K562 (cell line): ENCODE data around the gene SLC28A3. TPM values are rescaled to one million over a fixed set of nuclear protein-coding genes. Genes with fewer than 3 reads are reported as not detected.

ENCODE experiments used
- ATAC-seq: fragments of 200-7000 bp; cut with Tn5 transposase; 3 replicates; pipeline ENCODE4 v1.9.1; 2020; ENCODE audit warnings: moderate library complexity
- BruUV-seq: library from RNA; stranded (reverse); fragments of 400-500 nt; replicated peaks from 2 replicates; lab custom pipeline; 2021; lab: Mats Ljungman, UMichigan
- CTCF ChIA-PET: fragments of 300-600 bp; formaldehyde crosslinking; extraction: SDS; loops from one replicate; lab custom pipeline; 2021; ENCODE audit warnings: low intra/inter-chr PET ratio; lab: Yijun Ruan, JAX
- POLR2A ChIA-PET: fragments of 300-600, 350-650 bp; sonication (Branson Sonifier 250); formaldehyde crosslinking; extraction: SDS; loops from one replicate; lab custom pipeline; 2021; ENCODE audit warnings: antibody characterized with exemption, inconsistent platforms; lab: Yijun Ruan, JAX
- DNase-seq, 4 experiments: peaks; one replicate each; pipeline versions ENCODE4 v3.0.0 to v3.0.0-alpha.2; 2011 to 2018; ENCODE audit warnings: low spot score in 3 of 4, mixed read lengths in 3 of 4; ENCODE audit errors: extremely low read depth in 1 of 4
- FAIRE-seq: peaks from 2 replicates; lab custom pipeline; 2011; peaks lifted over from hg19 to GRCh38; lab: Jason Lieb, UNC
- H2AFZ ChIP-seq: 2 replicates; pipeline ENCODE4 v1.6.0; 2011; ENCODE audit warnings: low read depth, low read length, control low read depth, inconsistent platforms
- H3K27ac ChIP-seq: fragments of 200-600 bp; 3 replicates; pipeline ENCODE4 v1.8.0; 2011; ENCODE audit warnings: low read depth, mild to moderate bottlenecking, control low read depth, inconsistent platforms, low read length, moderate library complexity, mixed read lengths; ENCODE audit errors: extremely low read depth
- H3K27me3 ChIP-seq, 2 experiments: fragments of 300-600 bp in 1 of 2; 2 replicates in 1 of 2; 3 replicates in 1 of 2; pipeline versions ENCODE4 v1.6.0 to v1.8.0; 2011; ENCODE audit warnings: inconsistent platforms in 2 of 2, low read length in 2 of 2, mild to moderate bottlenecking in 1 of 2, mixed read lengths in 1 of 2, moderate library complexity in 1 of 2; ENCODE audit not compliant: control insufficient read depth in 2 of 2, insufficient read depth in 2 of 2
- H3K36me3 ChIP-seq: fragments of 300-600 bp; 3 replicates; pipeline ENCODE4 v1.8.0; 2011; ENCODE audit warnings: mild to moderate bottlenecking, low read length, inconsistent platforms; ENCODE audit not compliant: control insufficient read depth, insufficient read depth
- H3K4me1 ChIP-seq, 2 experiments: fragments of 200-600 bp in 1 of 2; replicated peaks in 1 of 2; 2 replicates in 1 of 2; 3 replicates in 1 of 2; pipeline versions ENCODE4 v1.5.1 to v1.8.0; 2011; ENCODE audit warnings: inconsistent platforms in 2 of 2, low read length in 2 of 2, mild to moderate bottlenecking in 1 of 2, mixed read lengths in 1 of 2, moderate library complexity in 1 of 2; ENCODE audit not compliant: control insufficient read depth in 2 of 2, insufficient read depth in 2 of 2
- H3K4me2 ChIP-seq: 2 replicates; pipeline ENCODE4 v1.6.1; 2011; ENCODE audit warnings: low read length, control low read depth, inconsistent platforms, mixed read lengths; ENCODE audit not compliant: insufficient read depth
- H3K4me3 ChIP-seq: fragments of 200-600 bp; sonication (generic), shearing (Covaris generic); 2 replicates; pipeline ENCODE4 v1.5.1; 2016; ENCODE audit warnings: control low read depth, inconsistent platforms
- H3K79me2 ChIP-seq: fragments of 200-600 bp; 3 replicates; pipeline ENCODE4 v1.8.0; 2011; ENCODE audit warnings: low read length, inconsistent platforms; ENCODE audit not compliant: control insufficient read depth, insufficient read depth
- H3K9ac ChIP-seq, 2 experiments: 2 replicates each; pipeline versions ENCODE4 v1.6.0 to v1.6.1; 2011; ENCODE audit warnings: low read depth in 2 of 2, low read length in 2 of 2, control low read depth in 1 of 2, inconsistent platforms in 1 of 2, mild to moderate bottlenecking in 1 of 2, mixed read lengths in 1 of 2; ENCODE audit not compliant: insufficient read depth in 1 of 2
- H3K9me1 ChIP-seq: one replicate; pipeline ENCODE4 v1.6.0; 2011; ENCODE audit warnings: inconsistent platforms, mild to moderate bottlenecking, low read length, moderate library complexity; ENCODE audit not compliant: control insufficient read depth, insufficient read depth
- H3K9me3 ChIP-seq: replicated peaks from 2 replicates; pipeline ENCODE4 v1.5.1; 2011; ENCODE audit warnings: low read depth, low read length, inconsistent platforms; ENCODE audit not compliant: control insufficient read depth, insufficient read depth
- H4K20me1 ChIP-seq: replicated peaks from 2 replicates; pipeline ENCODE4 v1.6.1; 2011; ENCODE audit warnings: low read length, inconsistent platforms, mixed read lengths; ENCODE audit not compliant: control insufficient read depth, insufficient read depth
- CBX3 ChIP-seq, 2 experiments: IDR thresholded peaks; 1 replicate in 1 of 2; 2 replicates in 1 of 2; pipeline ENCODE4 v1.6.1; 2012; ENCODE audit warnings: inconsistent platforms in 2 of 2, low read length in 2 of 2, borderline replicate concordance in 1 of 2, control low read depth in 1 of 2
- FOXJ2 ChIP-seq: fragments of 200-800 bp; sonication (Bioruptor generic); IDR thresholded peaks from 2 replicates; pipeline ENCODE4 v1.6.1; 2016; ENCODE audit warnings: missing genetic modification characterization, missing compliant biosample characterization
- NR2F6 ChIP-seq: fragments of 450-650 bp; formaldehyde crosslinking; IDR thresholded peaks from 2 replicates; pipeline ENCODE4 v1.4.0; 2020; ENCODE audit warnings: mild to moderate bottlenecking
- PTTG1 ChIP-seq: fragments of 450-650 bp; IDR thresholded peaks from 2 replicates; pipeline ENCODE4 v1.6.1; 2016; ENCODE audit warnings: low read depth, mild to moderate bottlenecking, missing genetic modification characterization, missing compliant biosample characterization
- RBM15 ChIP-seq: fragments of 200-400 bp; formaldehyde crosslinking; IDR thresholded peaks from 2 replicates; pipeline ENCODE4 v1.6.1; 2018; ENCODE audit warnings: mild to moderate bottlenecking, low read length, moderate library complexity; ENCODE audit not compliant: insufficient read depth
- SIN3A ChIP-seq, 2 experiments: fragments of 150-350 bp in 1 of 2; IDR thresholded peaks; 2 replicates each; pipeline ENCODE4 v1.6.1; 2011 to 2016; ENCODE audit warnings: borderline replicate concordance in 2 of 2, low read depth in 2 of 2, low read length in 2 of 2, mild to moderate bottlenecking in 2 of 2, moderate library complexity in 2 of 2; ENCODE audit not compliant: control insufficient read depth in 1 of 2
- TRIM28 ChIP-seq: fragments of 450-650 bp; IDR thresholded peaks from 2 replicates; pipeline ENCODE4 v1.6.1; 2017
- ZBTB1 ChIP-seq: sonication (generic); formaldehyde crosslinking; IDR thresholded peaks from 2 replicates; pipeline ENCODE4 v1.8.1; 2023; ENCODE audit warnings: missing genetic modification reagents, low read depth, mild to moderate bottlenecking, borderline replicate concordance
- ZBTB7A ChIP-seq: IDR thresholded peaks from 2 replicates; pipeline ENCODE4 v1.6.1; 2011; ENCODE audit warnings: low read depth, mild to moderate bottlenecking, low read length, moderate library complexity, borderline replicate concordance; ENCODE audit not compliant: control insufficient read depth
- ZNF79 ChIP-seq: fragments of 250-450 bp; sonication (Bioruptor Pico); IDR thresholded peaks from 2 replicates; pipeline ENCODE4 v1.4.0; 2020; ENCODE audit warnings: low read depth, mild to moderate bottlenecking, moderate library complexity
- WGBS: fragments of 100-300 bp; shearing (Covaris generic); methylation state at CpG from one replicate; pipeline ENCODE4 v1.1.6; 2016; ENCODE audit warnings: low coverage, mixed read lengths; ENCODE audit not compliant: insufficient coverage; ENCODE audit errors: missing lambda C conversion rate; 5-methylcytosine and 5-hydroxymethylcytosine counted together
- in situ Hi-C: fragments of 300-500 bp; cut with MboI; formaldehyde crosslinking; loops from 4 replicates; pipeline ENCODE4 v1.15.0; 2018; ENCODE audit warnings: inconsistent platforms, mixed read lengths
- intact Hi-C: fragments of 100-400 bp; cut with micrococcal nuclease; formaldehyde crosslinking; loops from 2 replicates; pipeline ENCODE4 v1.14.2; 2022
- polyA plus RNA-seq, 8 experiments: library from polyadenylated mRNA; depleted of rRNA in 4 of 8; stranded (reverse) in 5 of 8; unstranded in 3 of 8; fragments of >200 nt; fragmentation: Nextera tagmentation in 2 of 8; fragmentation: Illumina TruSeq in 1 of 8; extraction: Ambion mirVana in 2 of 8; extraction: Trizol in 1 of 8; gene quantifications; 2 replicates each; pipeline versions ENCODE4 v1.2.1 to v1.2.3, GENCODE V29; 2011 to 2014; ENCODE audit warnings: inconsistent platforms in 1 of 8, missing spikeins in 1 of 8
- total RNA-seq, 7 experiments: library from RNA; depleted of rRNA in 6 of 7; stranded (reverse); fragments of >200 nt in 6 of 7; fragmentation: Illumina TruSeq in 2 of 7; extraction: Trizol in 2 of 7; gene quantifications; 2 replicates each; pipeline versions ENCODE4 v1.2.1 to v1.2.3, GENCODE V29; 2011 to 2021; ENCODE audit warnings: low replicate concordance in 1 of 7

The SLC28A3 gene
- total and polyA plus RNA-seq, 9 of the 15 experiments (the other 6 are each of a cell fraction or from before 2014, with no cell fraction given), result not detected

DNA sequence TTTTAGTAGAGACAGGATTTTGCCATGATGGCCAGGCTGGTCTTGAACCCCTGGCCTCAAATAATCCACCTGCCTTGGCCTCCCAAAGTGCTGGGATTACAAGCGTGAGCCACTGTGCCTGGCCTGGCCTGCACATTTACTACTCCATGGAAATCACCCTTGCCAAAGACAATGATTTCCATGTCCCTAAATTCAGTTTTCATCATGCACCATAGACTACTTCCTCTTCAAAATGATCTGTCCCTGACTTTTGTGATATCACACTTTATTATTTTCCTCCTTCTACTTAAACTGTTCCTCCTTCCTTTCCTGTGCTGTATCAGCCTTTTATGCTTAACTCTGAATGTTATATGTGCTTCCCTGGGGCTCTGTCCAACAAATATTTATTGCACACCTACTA is 20.3 kb downstream of the SLC28A3 start:
- TF ChIP-seq CBX3 (IDR thresholded peaks at IDR 0.05; ENCODE audit: borderline replicate concordance in 1 of 2, low read length in 2 of 2), result no peak
- TF ChIP-seq TRIM28, result no peak
- no peak for TF ChIP-seq ZBTB7A
- TF ChIP-seq PTTG1 (tag), result no peak
- TF ChIP-seq FOXJ2 (tag), result no peak
- TF ChIP-seq NR2F6, result no peak
- no peak for TF ChIP-seq ZBTB1 (CRISPR knock-in tag)
- TF ChIP-seq SIN3A (IDR thresholded peaks at IDR 0.05; ENCODE audit: borderline replicate concordance in 2 of 2, control insufficient read depth in 1 of 2, low read depth in 2 of 2, low read length in 2 of 2), result no peak
- no peak for TF ChIP-seq ZNF79 (CRISPR knock-in tag)
- no peak for TF ChIP-seq RBM15
- no peak overlapping the region for H3K4me2 ChIP-seq
- no peak overlapping the region for H3K9ac ChIP-seq
- H3K9me3 ChIP-seq, result no peaks in the 10 kb centered on the region
- intact Hi-C loops (no loop called here), in situ Hi-C loops (no loop called here)
- FAIRE-seq, result no peak
- CTCF ChIA-PET, result no interaction called here
- no peak overlapping the region for H2AFZ ChIP-seq
- no peak for DNase-seq
- WGBS, result 0% methylated on average over 1 of the region's 1 CpG
- no peak overlapping the region for H3K27ac ChIP-seq
- no peaks in the 10 kb centered on the region for H3K79me2 ChIP-seq
- no peaks in the 10 kb centered on the region for H3K27me3 ChIP-seq
- no TSS peak for BruUV-seq
- ATAC-seq, result no peak
- no peaks in the 10 kb centered on the region for H3K4me1 ChIP-seq
- POLR2A ChIA-PET, result no interaction called here
- no peaks in the 10 kb centered on the region for H3K9me1 ChIP-seq
- H3K36me3 ChIP-seq, result no peaks in the 10 kb centered on the region
- no peaks in the 10 kb centered on the region for H4K20me1 ChIP-seq
- no peak overlapping the region for H3K4me3 ChIP-seq
